CD4-positive, alpha-beta T cell treated with Interleukin-10 for 1 hour (primary cell): ENCODE measurements around the gene SNAI3.
A peak's percentile ranks its signal among the peaks of the same experiment; 100 is the strongest.

Source experiments
- DNase-seq: peaks from one replicate; pipeline ENCODE4 v3.0.0-alpha.2; 2020

Gene SNAI3

DNA sequence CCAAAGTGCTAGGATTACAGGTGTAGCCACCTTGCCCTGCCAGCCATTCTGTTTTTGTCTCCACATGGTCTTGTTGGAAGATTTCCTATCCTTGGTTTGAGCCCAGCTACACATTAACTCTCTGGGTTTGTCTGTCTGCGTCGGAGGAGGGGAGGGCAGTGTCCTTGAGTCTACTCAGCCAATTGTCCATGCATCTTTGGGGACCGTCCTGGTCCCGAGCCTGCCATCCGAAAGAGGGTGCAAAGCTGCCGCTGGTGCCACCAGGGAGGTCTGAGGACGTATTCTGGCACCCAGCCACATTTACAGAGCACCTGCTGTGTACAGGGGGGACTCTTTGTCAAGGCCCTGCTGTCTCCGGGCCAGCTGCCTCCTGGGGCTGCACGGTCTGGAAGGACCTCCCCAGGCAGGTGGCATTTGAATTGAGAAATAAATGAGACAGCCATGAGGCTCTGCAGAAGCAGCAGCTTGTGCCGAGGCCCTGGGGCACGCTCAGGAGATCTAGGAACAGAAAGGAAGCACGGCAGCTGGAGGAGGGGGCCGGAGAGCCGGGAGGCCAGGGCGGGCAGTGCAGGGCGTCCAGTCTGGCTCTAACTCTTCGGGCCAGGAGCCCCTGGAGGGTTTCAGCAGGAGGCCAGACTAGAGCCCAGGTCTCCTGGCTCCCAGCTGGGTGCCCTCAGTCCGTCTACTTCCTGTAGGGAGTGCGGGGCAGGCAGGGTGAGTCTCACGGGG, 36.9 kb downstream of the SNAI3 start:
- DNase-seq = no peak

DNA sequence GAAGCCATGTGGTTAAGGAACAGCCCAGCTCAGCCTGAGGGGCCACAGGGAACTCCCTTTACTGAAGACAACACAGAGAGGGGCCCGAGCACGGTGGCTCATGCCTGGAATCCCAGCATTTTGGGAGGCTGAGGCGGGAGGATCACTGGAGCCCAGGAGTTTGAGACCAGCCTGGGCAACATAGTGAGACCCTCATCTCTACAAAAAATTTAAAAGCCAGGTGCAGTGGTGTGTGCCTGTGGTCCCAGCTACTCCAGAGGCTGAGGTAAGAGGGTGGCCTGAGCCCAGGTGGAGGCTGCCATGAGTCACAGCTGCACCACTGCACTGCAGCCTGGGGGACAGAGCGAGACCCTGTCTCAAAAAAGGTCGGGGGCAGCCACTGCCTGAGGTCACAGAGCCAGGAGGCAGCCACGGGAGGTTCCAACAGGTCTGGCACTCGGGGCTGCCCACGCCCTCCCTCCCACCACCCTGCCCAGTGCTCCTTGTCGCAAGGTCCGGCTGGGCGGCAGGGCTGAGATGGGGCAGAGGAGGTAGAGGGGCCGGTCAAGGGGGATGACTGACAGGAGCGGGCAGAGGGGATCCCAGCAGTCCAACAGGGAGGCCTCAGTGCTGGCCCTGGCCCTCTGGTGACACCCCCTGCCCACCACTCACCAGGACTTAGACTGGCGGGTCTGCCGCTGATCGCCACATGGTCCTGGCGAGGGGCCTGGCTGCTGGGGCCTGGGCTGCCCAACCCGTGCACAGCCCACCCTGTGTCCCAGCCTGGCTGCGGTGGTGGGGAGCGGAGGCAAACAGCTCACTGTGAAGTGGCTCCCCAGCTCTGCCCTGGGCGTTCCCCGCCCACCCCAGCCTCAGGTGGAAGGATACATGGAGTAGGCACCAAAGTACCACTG, 38.9 kb downstream of the SNAI3 start:
- DNase-seq = no peak

DNA sequence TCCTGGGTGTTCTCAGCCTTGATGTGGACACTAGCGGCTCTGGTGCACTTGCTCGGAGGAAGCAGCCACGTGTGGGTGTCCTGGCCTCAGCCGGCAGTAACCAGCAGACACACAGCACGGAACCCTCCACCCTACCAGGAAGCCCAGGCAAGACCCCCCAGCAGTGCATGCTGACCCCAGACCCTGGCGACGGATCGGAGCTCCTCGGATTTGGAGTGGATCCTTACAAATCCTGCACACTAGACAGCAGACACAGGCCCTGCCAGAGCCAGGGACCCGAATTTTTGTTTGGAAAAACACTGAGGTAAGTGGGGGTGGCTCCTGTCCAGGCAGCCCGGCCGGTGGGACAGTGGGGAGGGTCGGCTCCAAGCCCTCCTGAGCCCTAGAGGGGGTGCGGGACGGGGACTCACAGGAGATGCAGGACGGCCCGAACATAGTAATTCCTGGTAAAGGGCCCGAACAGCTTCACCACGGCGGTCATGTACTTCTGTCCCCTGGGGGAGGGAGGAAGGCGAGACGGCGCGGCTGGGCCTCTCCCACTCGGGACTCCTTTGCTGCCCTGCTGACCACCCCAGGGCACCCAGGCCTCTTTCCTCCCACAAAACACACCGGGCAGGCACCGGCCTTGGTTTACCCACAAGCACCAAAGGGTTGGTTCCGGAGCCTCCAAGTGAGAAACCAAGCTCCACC, 39.8 kb downstream of the SNAI3 start:
- no peak for DNase-seq

DNA sequence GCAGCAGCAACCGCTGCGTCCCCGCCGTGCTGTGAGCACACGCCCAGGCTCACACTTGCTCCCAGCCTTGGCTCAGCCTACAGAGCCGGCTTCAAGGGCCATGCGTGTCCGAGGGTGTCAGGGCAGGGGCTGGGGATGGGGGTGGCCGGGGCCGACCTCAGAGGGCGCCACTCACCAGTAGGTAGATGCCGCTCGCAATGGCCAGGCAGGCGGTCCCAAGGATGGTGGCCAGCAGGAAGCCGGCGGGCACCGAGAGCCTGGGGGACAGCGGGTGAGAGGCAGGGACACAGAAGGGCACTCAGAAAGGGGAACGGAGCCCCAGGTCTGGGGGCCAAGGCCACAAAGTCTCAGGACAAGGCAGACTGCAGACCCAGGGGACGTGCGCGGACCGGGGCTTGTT, 40.4 kb downstream of the SNAI3 start:
- DNase-seq = no peak

DNA sequence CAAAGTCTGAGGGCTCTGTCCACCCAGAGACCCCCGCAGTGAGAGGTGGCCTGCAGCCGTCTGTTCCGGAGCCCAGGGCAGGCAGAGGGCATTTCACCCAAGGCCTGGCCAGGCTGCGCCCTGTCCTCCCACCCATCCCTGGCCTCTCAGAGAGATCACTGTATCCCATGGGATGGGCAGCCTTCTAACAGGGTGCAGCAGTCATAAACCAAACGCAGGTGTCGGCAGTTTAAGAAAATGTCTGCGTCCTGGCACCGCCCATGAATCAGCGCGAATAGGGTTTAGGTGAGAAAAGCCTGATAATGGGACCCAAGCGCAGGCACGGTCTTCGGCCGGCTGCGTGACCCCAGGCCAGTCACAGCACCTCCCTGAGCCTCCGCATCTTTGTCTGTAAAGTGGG, 40.9 kb downstream of the SNAI3 start:
- DNase-seq = no peak

DNA sequence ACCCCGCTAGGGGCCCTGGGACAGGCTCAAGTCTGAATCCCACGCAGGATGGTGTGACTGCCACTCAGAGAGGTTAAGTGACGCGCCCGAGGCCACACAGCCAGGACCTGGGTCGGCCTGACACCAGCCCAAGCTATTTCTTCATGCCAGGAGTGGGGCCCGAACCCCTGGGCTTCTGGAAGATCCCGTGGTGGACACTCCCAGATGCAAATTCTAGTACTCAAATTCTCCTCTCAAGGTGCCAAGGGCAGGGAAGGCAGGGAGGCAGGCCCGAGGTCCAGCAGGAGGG, 42.7 kb downstream of the SNAI3 start:
- peak; percentile 0 for DNase-seq

DNA sequence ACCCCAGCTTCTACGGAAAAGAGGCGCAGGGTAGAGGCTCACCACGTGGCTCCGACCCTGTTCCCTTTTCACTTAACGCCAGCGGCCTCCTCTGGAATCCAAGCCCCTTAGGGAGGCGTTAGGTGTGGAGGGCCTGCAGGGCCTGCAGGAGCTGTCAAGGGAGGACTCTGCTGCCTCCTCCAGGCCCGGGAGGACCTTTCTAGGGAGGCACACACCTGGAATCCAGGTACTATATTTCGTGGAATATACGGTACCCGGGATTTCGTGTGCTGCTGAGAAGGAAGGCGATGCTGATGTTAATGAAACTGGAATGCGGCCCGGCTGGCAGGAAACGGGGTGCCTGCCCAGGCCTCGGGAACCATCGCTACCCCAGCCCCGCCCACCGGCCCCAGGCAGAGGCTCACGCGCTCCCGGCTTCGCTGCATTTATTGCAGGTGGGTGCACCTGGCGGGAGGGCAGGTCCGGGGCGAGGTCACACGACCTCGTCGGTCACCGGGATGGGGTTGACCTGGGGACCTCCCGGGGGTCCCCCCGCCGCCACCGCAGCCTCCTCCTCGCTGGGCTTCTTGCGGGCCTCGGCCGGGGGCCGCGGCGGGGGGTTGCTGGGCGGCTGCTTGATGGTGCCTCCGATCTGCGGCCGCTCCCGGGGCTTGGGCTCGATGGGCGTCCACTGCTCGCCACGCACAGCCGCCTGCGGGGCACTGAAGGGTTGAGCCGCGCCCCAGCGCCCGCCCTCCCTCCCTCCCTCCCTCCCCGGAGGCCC, 43.2 kb downstream of the SNAI3 start:
- no peak for DNase-seq

DNA sequence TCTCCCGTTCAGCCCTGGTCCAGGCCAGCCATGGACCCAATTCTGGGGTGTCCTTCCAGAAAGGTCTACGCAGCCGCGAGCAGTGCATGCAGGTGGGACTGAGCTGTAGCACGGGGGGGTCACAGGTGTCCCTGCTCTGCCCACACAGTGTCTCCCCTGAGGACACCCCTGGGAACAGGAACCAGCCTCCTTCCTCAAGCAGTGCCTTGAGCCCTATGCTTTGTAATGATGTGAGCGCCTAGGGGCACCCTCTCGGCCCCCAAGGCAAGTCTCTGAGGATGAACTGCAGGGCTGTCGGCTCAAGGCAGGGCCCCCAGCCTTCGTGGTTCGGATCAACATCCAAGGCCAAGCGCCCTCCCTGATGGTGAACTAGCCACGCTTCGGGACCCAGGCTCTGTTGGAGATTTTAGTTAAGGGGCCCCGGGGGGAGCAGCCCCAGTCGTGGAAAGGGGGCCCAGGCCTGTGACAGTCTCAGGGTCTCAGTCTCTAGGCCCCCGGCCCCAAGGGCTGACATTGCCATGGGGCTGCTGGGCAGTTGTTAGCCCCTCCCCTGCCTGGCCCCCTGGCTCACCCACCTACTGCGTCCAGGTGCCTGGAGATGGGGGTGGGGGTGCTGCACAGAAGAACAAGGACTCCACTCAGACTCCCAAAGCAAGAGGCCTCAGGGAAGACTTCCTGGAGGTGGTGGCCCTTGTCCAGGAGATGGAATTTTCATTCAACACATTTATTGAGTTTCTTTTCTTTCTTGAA, 45.6 kb downstream of the SNAI3 start:
- no peak for DNase-seq

DNA sequence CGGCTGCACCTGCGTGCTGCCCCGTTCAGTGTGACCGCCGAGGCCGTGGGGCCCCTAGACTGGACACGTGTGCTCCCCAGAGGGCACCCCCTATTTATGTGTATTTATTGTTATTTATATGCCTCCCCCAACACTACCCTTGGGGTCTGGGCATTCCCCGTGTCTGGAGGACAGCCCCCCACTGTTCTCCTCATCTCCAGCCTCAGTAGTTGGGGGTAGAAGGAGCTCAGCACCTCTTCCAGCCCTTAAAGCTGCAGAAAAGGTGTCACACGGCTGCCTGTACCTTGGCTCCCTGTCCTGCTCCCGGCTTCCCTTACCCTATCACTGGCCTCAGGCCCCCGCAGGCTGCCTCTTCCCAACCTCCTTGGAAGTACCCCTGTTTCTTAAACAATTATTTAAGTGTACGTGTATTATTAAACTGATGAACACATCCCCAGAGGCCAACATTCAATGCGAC, 46.2 kb downstream of the SNAI3 start:
- DNase-seq = no peak

DNA sequence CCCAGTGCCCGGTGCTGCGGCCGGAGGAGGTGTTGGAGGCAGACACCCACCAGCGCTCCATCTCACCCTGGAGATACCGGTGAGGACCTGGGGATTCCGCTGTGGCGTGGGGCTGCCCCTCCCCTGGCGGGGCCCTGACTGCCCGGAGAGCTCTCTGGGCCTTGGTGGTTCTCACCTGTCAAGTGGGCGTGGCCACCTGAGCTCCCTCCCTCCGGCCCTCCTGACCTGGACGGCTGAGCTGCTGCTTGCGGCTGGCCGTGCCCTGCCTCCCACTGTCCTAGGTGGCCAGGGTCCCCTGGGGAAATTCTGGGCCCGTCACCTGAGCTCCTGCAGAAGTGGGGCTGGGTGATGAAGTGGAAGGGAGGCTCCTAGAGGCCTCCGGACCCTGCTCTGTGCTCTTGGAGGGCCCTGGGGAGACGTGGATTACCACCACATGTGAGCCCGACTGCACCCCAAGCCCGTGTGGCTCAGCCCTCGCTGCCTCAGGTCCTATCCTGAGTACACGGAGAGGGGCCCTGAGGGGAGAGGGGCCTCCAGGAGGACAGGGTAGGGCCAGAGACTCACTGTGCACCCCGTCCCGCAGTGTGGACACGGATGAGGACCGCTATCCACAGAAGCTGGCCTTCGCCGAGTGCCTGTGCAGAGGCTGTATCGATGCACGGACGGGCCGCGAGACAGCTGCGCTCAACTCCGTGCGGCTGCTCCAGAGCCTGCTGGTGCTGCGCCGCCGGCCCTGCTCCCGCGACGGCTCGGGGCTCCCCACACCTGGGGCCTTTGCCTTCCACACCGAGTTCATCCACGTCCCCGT, 46.9 kb downstream of the SNAI3 start:
- no peak for DNase-seq

DNA sequence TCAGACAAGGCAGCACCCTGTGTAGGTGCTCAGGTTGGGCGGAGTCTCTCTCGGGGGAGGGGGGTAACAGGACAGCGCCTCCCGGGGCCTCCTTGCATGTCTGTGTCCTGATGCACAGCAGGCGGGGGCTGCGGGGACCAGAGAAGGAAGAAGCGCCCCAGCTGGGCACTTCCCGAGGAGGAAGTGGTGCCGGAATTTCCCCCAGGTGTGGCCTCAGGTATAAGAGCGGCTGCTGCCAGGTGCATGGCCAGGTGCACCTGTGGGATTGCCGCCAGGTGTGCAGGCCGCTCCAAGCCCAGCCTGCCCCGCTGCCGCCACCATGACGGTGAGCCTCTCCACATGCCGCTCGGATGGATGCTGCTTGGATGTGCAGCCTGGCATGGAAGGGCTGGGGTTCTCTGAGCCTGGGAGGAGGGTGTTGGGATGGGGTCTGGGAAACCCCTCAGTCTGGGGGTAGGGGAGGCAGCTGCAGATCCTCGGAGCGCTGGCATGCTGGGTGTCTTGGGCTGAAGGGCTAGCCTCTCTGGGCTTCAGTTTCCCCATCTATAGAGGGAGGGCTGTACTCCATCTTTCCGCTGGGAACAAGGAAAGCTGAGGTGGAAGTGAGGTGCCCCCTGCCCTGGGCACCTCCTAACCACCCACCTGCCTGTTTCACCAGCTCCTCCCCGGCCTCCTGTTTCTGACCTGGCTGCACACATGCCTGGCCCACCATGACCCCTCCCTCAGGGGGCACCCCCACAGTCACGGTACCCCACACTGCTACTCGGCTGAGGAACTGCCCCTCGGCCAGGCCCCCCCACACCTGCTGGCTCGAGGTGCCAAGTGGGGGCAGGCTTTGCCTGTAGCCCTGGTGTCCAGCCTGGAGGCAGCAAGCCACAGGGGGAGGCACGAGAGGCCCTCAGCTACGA, 47.7 kb downstream of the SNAI3 start, which contains the start of gene IL17C:
Gene IL17C, plus strand, starts transcription at position 250 of the 908 bp plus-strand sequence. Its CDS starts 70 bp downstream, at position 320.
- peak; percentile 43 for DNase-seq

DNA sequence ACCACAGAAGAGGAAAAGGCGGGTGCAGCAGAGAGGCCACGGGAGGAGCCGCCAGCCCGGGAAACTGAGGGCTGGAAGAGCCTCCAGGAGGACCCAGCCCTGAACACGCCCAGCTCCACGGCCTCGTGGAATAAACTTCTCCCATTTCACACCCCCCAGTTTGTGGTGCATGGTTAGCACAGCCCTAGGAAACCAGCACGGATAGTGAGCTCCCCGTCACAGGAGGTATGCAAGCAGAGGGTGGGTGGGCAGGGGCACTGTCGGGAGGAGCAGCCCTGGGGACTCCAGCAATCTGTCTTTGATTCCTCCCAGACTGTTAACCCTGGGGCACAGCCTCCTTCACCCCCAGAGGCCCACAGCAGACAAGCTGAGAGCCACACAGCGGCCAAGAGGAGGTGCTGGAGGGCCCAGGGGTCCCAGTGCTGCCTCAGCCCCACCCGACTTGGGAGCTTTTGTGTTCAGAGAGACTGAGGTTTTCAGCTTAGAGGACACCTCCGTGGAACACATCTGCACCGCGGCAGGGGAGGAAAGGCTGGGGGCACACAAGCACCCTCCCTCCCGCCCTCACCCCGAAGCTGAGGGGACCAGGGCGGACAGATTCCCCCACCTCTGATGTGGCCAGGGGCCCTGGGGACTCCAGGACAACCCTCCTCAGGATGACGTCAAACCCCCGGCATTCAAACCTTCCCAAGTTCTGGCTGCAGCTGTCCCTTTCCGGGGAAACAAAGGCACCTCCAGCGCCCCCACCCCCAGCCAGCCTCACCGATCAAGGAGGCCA, 49.6 kb downstream of the SNAI3 start:
- no peak for DNase-seq

DNA sequence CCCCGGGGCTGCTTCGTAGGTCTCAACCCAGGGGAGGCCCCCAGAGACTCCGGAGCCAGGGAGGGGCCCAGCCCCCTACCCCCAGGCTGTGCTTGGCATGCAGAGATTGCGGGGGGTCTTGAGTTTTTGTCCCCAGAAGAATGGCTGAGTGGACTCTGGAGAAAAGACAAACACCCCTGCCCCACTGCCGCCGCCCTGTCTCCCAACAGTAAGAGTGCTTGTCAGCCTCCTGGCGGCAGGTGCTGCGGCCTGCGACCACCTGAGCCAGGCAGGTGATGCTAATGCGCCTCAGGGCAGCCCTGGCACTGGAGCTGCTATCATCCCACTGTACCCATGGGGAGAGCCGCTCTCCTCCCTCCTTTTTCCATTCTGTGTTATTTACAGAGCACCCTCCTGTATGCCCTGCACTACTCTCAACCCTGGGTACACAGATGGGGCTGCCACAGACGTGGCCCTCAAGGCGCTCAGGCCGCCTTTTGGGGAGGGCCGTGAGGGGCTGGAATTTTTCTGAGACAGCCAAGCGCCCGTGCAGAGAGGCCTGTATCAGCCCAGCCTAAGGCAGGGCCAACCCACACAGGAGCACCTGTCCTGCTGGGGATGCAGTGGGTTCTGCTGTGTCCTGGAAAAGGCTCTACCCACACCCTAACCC, 50.5 kb downstream of the SNAI3 start:
- no peak for DNase-seq

DNA sequence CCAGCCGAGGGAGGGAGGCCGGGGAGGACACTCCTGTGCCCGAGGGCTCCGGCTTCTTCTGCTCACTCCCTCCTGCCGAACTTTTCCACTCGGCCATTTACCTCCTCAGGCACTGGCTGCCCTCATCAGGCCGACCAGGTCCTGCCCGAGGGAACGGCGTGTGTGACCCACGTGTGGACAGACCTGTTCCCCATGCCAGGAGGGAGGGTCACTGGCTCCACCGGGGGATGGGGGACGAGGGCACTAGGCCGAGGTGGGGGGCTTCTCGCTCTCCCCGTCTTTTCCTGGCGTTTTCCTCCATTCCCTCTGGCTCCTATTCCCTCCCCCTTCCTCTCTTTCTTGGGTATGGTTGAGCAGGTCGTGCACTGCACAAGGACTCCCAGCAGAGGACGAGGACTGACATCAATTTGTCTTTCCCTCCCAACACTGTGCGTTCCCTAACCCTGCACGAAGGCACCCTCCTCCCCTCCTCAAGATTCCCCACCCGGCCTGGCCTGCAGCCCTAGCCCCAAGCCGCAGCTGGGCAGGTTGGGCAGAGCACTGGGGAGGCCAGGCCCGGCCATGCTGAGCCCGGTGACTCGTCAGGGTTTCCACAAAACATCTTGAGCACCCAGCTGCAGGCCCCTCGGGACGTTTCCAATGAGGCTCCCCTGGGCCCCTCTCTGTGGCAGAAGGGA, 51.2 kb downstream of the SNAI3 start:
- no peak for DNase-seq

DNA sequence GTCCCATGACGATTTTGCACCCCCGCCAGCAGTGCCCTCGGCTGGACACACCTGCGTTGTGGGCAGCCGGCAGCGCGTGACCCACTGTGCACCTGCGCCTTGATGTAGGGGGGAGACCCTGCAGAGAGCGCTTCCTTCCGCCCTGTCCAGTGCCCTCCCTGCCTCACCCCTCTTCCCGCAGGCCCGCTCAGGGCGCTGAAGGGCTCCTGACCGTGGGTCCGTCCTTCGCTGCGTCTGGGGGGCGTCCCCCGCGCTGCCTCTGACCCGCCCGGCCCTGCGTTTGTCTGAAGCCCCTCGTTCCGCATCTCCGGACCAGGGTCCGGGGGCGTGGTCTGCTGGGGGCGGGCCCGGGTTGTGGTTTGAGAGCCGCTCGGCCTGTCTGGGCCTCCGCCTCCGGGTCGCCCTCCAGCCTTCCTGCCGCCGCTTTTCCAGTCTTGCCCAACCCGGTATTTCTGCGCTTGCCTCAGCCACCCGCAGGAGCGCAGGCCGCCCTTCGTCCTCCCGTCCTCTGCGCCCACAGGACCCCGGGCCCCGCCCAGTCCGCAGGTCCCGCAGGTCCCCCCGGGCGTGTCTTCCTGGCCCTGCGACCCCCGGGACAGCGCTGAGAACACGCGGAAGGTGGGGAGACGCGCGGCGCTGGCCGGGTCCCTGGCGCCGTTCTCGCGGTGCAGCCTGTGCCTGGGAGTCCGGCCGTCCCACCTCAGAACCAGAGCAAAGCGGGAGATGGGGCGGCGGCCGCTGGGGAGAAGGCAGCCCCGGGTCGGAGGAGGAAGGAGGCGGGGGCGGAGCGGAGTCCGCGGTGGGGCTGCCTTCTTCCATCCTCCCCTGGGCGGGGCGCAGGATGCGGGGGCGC, 51.9 kb downstream of the SNAI3 start:
- peak; percentile 58 for DNase-seq

DNA sequence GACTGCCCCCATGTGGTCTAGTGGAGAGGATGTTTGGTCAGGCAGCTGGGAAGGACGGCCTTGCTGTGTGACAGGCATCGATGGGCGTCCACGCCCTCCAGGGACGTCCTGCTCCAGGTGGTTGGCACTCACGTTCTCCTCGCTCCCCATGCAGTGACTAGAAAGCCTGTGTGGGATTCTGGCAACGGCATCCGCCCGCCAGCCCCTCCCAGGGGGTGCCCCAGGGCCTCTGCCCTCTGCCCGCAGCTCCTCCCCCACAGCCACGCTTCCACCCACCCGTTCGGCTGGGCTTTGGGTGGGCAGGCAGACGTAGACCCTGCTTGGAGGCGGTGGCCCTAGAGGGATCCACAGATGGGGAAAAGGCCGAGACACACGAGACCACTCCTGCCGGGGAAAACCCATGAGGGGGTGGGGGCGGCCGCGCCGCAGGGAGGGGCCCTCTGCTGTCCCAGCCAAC, 52.6 kb downstream of the SNAI3 start:
- DNase-seq = peak; percentile 70

DNA sequence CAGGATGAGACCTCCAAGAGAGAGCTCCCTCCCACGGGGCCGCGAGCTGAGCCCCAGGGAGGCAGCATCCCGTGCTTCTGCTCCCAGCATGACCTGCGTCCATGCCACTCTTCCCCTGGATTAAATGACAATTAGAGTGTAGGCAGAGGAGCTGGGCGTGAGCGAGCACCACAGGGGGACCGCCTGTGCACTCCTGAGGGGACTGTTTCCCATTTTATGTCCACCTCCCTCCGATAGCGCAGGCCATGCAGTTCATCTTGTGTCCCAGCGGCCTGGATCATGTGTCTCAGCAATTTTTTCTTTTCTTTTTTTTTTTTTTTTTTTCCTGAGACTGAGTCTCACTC, 53.7 kb downstream of the SNAI3 start:
- DNase-seq = no peak
